Ishikawa (cell line): ENCODE measurements around the gene BLOC1S4.

ENCODE experiments used
- CEBPB ChIP-seq: IDR thresholded peaks from 2 replicates; pipeline ENCODE4 v1.6.1; 2012
- CREB1 ChIP-seq: IDR thresholded peaks from 2 replicates; pipeline ENCODE4 v1.6.1; 2012; ENCODE audit warnings: low read depth
- EGR1 ChIP-seq: IDR thresholded peaks from 2 replicates; pipeline ENCODE4 v1.6.1; 2012
- EP300 ChIP-seq: IDR thresholded peaks from 2 replicates; pipeline ENCODE4 v1.6.1; 2012; ENCODE audit warnings: borderline replicate concordance
- FOXM1 ChIP-seq: IDR thresholded peaks from 2 replicates; pipeline ENCODE4 v1.6.1; 2012; ENCODE audit warnings: low read depth, borderline replicate concordance
- NFIC ChIP-seq: IDR thresholded peaks from 2 replicates; pipeline ENCODE4 v1.6.1; 2012
- RAD21 ChIP-seq: IDR thresholded peaks from 2 replicates; pipeline ENCODE4 v1.6.1; 2012; ENCODE audit warnings: low read depth
- TAF1 ChIP-seq: IDR thresholded peaks from 2 replicates; pipeline ENCODE4 v1.6.1; 2012; ENCODE audit warnings: low read depth, mild to moderate bottlenecking
- TCF12 ChIP-seq: IDR thresholded peaks from 2 replicates; pipeline ENCODE4 v1.6.1; 2012; ENCODE audit warnings: low read depth
- TEAD4 ChIP-seq: IDR thresholded peaks from 2 replicates; pipeline ENCODE4 v1.6.1; 2012
- YY1 ChIP-seq: IDR thresholded peaks from 2 replicates; pipeline ENCODE4 v1.6.1; 2012; ENCODE audit warnings: low read depth
- ZBTB7A ChIP-seq: IDR thresholded peaks from 2 replicates; pipeline ENCODE4 v1.6.1; 2012; ENCODE audit warnings: low read depth
- TF ChIP-seq, protein P1 (sequence below): IDR thresholded peaks from 2 replicates; pipeline ENCODE4 v1.6.1; 2012
- TF ChIP-seq, protein P2 (sequence below): IDR thresholded peaks from 2 replicates; pipeline ENCODE4 v1.6.1; 2012; ENCODE audit warnings: low read depth, mild to moderate bottlenecking
- TF ChIP-seq, protein P3 (sequence below): IDR thresholded peaks from 2 replicates; pipeline ENCODE4 v1.6.1; 2012

The BLOC1S4 gene, protein sequence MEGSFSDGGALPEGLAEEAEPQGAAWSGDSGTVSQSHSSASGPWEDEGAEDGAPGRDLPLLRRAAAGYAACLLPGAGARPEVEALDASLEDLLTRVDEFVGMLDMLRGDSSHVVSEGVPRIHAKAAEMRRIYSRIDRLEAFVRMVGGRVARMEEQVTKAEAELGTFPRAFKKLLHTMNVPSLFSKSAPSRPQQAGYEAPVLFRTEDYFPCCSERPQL

DNA sequence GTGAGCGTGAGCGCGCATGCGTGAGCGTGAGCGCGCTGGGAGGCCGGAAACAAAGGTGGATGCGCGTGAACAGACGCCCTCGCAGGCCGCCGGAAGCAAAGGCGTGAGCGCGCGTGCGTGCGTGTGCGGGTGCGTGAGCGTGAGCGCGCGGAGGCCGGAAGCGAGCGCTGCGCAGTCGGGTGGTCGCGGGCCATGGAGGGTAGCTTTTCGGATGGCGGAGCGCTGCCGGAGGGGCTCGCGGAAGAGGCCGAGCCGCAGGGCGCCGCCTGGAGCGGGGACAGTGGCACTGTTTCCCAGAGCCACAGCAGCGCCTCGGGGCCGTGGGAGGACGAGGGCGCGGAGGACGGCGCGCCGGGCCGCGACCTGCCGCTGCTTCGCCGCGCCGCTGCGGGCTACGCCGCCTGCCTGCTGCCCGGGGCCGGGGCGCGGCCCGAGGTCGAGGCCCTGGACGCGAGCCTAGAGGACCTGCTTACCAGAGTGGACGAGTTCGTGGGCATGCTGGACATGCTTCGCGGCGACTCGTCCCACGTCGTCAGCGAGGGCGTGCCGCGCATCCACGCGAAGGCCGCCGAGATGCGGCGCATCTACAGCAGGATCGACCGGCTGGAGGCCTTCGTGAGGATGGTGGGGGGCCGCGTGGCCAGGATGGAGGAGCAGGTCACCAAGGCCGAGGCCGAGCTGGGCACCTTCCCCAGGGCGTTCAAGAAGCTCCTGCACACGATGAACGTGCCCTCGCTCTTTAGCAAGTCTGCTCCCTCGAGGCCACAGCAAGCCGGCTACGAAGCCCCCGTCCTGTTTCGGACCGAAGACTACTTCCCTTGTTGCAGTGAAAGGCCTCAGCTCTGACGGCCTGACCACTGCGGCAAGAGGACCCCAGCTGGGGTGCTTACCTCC lies at the start of gene BLOC1S4:
BLOC1S4 (plus strand) TSS at position 157 of the 894 bp plus-strand sequence; CDS start at position 193, 36 bp downstream.
- TF ChIP-seq ZBTB7A (no peak; the same call in 1 of the 2 replicates), YY1 (peak; percentile 47; the same call in 1 of the 2 replicates), CREB1 (no peak; the same call in 1 of the 2 replicates), FOXM1 (no peak), RAD21 (no peak), TAF1 (peak; percentile 70), EP300 (0 out of 2 replicates have a peak, but pooled peaks have one; percentile 22), EGR1 (peak; percentile 30; the same call in 1 of the 2 replicates), TEAD4 (no peak; the same call in 1 of the 2 replicates)
- TF ChIP-seq, protein P1, sequence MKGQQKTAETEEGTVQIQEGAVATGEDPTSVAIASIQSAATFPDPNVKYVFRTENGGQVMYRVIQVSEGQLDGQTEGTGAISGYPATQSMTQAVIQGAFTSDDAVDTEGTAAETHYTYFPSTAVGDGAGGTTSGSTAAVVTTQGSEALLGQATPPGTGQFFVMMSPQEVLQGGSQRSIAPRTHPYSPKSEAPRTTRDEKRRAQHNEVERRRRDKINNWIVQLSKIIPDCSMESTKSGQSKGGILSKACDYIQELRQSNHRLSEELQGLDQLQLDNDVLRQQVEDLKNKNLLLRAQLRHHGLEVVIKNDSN = no peak
- TF ChIP-seq, protein P2, sequence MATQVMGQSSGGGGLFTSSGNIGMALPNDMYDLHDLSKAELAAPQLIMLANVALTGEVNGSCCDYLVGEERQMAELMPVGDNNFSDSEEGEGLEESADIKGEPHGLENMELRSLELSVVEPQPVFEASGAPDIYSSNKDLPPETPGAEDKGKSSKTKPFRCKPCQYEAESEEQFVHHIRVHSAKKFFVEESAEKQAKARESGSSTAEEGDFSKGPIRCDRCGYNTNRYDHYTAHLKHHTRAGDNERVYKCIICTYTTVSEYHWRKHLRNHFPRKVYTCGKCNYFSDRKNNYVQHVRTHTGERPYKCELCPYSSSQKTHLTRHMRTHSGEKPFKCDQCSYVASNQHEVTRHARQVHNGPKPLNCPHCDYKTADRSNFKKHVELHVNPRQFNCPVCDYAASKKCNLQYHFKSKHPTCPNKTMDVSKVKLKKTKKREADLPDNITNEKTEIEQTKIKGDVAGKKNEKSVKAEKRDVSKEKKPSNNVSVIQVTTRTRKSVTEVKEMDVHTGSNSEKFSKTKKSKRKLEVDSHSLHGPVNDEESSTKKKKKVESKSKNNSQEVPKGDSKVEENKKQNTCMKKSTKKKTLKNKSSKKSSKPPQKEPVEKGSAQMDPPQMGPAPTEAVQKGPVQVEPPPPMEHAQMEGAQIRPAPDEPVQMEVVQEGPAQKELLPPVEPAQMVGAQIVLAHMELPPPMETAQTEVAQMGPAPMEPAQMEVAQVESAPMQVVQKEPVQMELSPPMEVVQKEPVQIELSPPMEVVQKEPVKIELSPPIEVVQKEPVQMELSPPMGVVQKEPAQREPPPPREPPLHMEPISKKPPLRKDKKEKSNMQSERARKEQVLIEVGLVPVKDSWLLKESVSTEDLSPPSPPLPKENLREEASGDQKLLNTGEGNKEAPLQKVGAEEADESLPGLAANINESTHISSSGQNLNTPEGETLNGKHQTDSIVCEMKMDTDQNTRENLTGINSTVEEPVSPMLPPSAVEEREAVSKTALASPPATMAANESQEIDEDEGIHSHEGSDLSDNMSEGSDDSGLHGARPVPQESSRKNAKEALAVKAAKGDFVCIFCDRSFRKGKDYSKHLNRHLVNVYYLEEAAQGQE = peak; percentile 13; the same call in 1 of the 2 replicates
- TF ChIP-seq, protein P3, sequence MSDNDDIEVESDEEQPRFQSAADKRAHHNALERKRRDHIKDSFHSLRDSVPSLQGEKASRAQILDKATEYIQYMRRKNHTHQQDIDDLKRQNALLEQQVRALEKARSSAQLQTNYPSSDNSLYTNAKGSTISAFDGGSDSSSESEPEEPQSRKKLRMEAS = peak; percentile 86

DNA sequence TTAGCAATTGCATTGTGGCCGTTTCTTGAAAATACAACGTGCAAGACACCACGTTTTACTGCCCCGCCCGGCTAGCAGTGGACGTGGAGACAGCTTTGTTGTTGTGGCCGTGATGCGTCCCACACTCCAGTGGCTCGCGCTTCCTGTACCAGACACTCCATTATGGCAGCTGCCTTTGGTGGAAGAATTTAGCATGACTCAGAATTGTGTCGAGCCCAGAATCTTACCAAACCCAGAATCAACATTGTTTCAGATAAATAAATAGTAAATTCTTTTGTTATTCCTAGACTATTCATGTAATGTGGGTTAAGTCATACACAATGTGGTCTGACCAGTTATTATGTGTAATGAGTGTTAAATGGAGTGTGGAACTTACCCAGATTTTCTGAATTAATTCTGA lies 47.6 kb upstream of the BLOC1S4 start:
- TF ChIP-seq TCF12 (peak; percentile 72), TEAD4 (peak; percentile 61), FOXM1 (peak; percentile 52; the same call in 1 of the 2 replicates), YY1 (0 out of 2 replicates have a peak, but pooled peaks have one; percentile 49), EP300 (peak; percentile 60; the same call in 1 of the 2 replicates), NFIC (no peak; the same call in 1 of the 2 replicates)

DNA sequence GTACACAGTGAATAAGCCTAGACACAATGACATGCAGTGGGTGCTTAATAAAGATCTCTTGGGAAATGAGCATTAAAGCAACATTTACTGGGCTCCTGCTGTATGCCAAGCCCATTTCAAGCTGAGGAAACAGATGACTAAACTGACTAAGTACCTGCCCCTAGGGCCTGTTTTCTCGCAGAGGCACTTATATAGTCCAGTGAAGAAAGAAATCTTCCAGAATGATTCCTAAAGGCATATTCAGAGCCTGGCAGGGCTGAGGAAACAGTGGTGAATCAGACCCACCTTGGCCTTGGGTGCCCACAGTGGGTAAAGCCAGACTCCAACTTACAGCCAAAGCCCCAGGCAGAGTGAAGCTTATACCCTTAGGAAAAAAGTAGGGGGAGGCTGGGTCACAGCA lies 44.3 kb upstream of the BLOC1S4 start:
- no peak for TF ChIP-seq EGR1
- no peak for TF ChIP-seq YY1
- TF ChIP-seq, protein P3 = no peak
- TF ChIP-seq, protein P1 = no peak
- no peak for TF ChIP-seq CREB1
- TF ChIP-seq RAD21 = no peak
- TF ChIP-seq TAF1 = no peak
- no peak for TF ChIP-seq TEAD4
- TF ChIP-seq EP300 = no peak
- TF ChIP-seq CEBPB = no peak
- no peak for TF ChIP-seq NFIC
- TF ChIP-seq, protein P2 = no peak
- no peak for TF ChIP-seq ZBTB7A
- TF ChIP-seq TCF12 = no peak
- TF ChIP-seq FOXM1 = no peak

DNA sequence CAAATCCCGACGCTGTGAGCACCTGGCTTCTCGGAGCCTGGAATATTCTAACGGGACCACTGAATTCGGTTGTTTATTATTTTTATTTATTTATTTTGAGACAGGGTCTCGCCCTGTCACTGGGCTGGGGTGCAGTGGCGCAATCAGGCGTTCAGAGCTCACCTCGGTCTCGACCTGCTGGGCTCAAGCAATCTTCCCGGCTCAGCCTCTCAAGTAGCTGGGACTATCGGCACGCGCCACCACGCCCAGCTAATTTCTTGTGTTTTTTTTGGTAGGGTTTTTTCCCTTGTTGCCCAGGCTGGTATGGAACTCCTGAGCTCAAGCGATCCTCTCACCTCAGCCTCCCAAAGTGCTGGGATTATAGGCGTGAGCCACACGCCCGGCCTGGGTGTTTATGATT lies 43.8 kb upstream of the BLOC1S4 start:
- no peak for TF ChIP-seq YY1
- no peak for TF ChIP-seq TEAD4
- no peak for TF ChIP-seq CREB1
- no peak for TF ChIP-seq FOXM1
- no peak for TF ChIP-seq CEBPB
- no peak for TF ChIP-seq EGR1
- no peak for TF ChIP-seq TCF12
- TF ChIP-seq, protein P1 = no peak
- no peak for TF ChIP-seq NFIC
- TF ChIP-seq TAF1 = no peak
- TF ChIP-seq ZBTB7A = no peak
- no peak for TF ChIP-seq EP300
- TF ChIP-seq, protein P2 = no peak
- TF ChIP-seq, protein P3 = no peak
- no peak for TF ChIP-seq RAD21
